ENCODE results near the gene TMEM87B. TPM values are rescaled to one million over a fixed set of nuclear protein-coding genes. Genes with fewer than 3 reads are reported as not detected.
"Not testable (repeated sequence)": the region's sequence is repeated elsewhere in the genome, so short reads cannot be mapped to it uniquely, and the experiment has no call there.

Gene TMEM87B
- total RNA-seq, 2 experiments from 2014 or later: 23.8 to 24.0 TPM

- ChIA-PET POLR2A (no interaction called here), CTCF (interaction anchor here (1.6 kb wide), 1 partner anchor 34 kb away, joined by 4 read pairs; no protein-coding TSS in a partner anchor)
- Mint-ChIP-seq H3K4me1 (peaks cover 7% of the 10 kb centered on the region), H3K27me3 (no peaks in the 10 kb centered on the region), H3K36me3 (ENCODE audit: low read depth) (peaks cover 80% of the 10 kb centered on the region), H3K27ac (no peak overlapping the region), H3K4me3 (no peak overlapping the region), H3K9me3 (no peaks in the 10 kb centered on the region)
- no peak for DNase-seq
Observed at GRCh38 chr2:112087346-112088020, 32.4 kb downstream of the TMEM87B start.

GRCh38 chr2:112089375-112089774, 34.3 kb downstream of the TMEM87B start:
- POLR2A ChIA-PET: no interaction called here
- no peak overlapping the region for H3K27ac Mint-ChIP-seq
- H3K4me3 Mint-ChIP-seq: no peak overlapping the region
- no peaks in the 10 kb centered on the region for H3K27me3 Mint-ChIP-seq
- H3K4me1 Mint-ChIP-seq: peaks cover 11% of the 10 kb centered on the region
- H3K36me3 Mint-ChIP-seq (ENCODE audit: low read depth): peaks cover 67% of the 10 kb centered on the region
- DNase-seq: no peak
- CTCF ChIA-PET: no interaction called here
- no peaks in the 10 kb centered on the region for H3K9me3 Mint-ChIP-seq

- H3K27me3 Mint-ChIP-seq: no peaks in the 10 kb centered on the region
- H3K36me3 Mint-ChIP-seq (ENCODE audit: low read depth): peaks cover 48% of the 10 kb centered on the region
- CTCF ChIA-PET: no interaction called here
- H3K9me3 Mint-ChIP-seq: no peaks in the 10 kb centered on the region
- H3K4me1 Mint-ChIP-seq: peaks cover 17% of the 10 kb centered on the region
- no peak overlapping the region for H3K27ac Mint-ChIP-seq
- no peak overlapping the region for H3K4me3 Mint-ChIP-seq
- no peak for DNase-seq
- POLR2A ChIA-PET: interaction anchor here (1.2 kb wide), 1 partner anchor 8 kb away, joined by 3 read pairs; no protein-coding TSS in a partner anchor
Observed at GRCh38 chr2:112092286-112093041, 37.4 kb downstream of the TMEM87B start.

- POLR2A ChIA-PET: interaction anchor here (1.2 kb wide), 1 partner anchor 9 kb away, joined by 3 read pairs; no protein-coding TSS in a partner anchor
- Mint-ChIP-seq H3K27me3 (no peaks in the 10 kb centered on the region), H3K4me3 (no peak overlapping the region), H3K9me3 (no peaks in the 10 kb centered on the region), H3K36me3 (ENCODE audit: low read depth) (peaks cover 47% of the 10 kb centered on the region), H3K27ac (no peak overlapping the region), H3K4me1 (peaks cover 17% of the 10 kb centered on the region)
- CTCF ChIA-PET: no interaction called here
- no peak for DNase-seq
Observed at GRCh38 chr2:112093216-112093615, 38.1 kb downstream of the TMEM87B start.

- Mint-ChIP-seq H3K36me3 (ENCODE audit: low read depth) (peaks cover 42% of the 10 kb centered on the region), H3K4me1 (peaks cover 17% of the 10 kb centered on the region), H3K27ac (no peak overlapping the region), H3K4me3 (no peak overlapping the region), H3K27me3 (no peaks in the 10 kb centered on the region), H3K9me3 (no peaks in the 10 kb centered on the region)
- ChIA-PET POLR2A (no interaction called here), CTCF (no interaction called here)
- DNase-seq: no peak
Observed at GRCh38 chr2:112095681-112096080, 40.6 kb downstream of the TMEM87B start.

DNA sequence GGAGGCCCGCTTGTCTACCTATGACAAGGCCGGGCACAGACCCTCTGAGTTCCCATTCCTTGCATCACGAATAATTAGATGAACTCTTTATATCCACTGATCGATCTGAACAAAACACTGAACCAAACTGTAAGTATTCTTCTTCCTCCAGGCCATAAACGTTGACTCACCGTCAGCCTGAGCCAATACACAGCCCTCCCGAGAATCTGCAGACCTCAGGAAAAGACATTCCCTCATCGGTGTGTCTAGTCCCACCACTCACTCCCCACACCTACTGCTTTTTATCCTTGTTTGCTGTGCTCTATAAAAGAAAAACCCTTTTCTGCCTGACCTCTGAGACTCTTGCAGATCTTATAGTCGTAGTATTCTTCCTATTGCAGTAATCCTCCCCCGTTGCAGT, 41.0 kb downstream of the TMEM87B start:
- Mint-ChIP-seq H3K4me3 (no peak overlapping the region), H3K27me3 (no peaks in the 10 kb centered on the region), H3K27ac (no peak overlapping the region), H3K9me3 (no peaks in the 10 kb centered on the region), H3K4me1 (peaks cover 17% of the 10 kb centered on the region), H3K36me3 (ENCODE audit: low read depth) (peaks cover 40% of the 10 kb centered on the region)
- POLR2A ChIA-PET: no interaction called here
- DNase-seq: no peak
- CTCF ChIA-PET: no interaction called here

GRCh38 chr2:112108178-112108832, 53.2 kb downstream of the TMEM87B start:
- POLR2A ChIA-PET: no interaction called here
- Mint-ChIP-seq H3K9me3 (peaks cover 24% of the 10 kb centered on the region), H3K4me3 (no peak overlapping the region), H3K27me3 (no peaks in the 10 kb centered on the region), H3K27ac (no peak overlapping the region), H3K36me3 (ENCODE audit: low read depth) (peaks cover 74% of the 10 kb centered on the region), H3K4me1 (no peaks in the 10 kb centered on the region)
- CTCF ChIA-PET: interaction anchor here (1.0 kb wide), 1 partner anchor 11 kb away, joined by 4 read pairs; no protein-coding TSS in a partner anchor
- no peak for DNase-seq

DNA sequence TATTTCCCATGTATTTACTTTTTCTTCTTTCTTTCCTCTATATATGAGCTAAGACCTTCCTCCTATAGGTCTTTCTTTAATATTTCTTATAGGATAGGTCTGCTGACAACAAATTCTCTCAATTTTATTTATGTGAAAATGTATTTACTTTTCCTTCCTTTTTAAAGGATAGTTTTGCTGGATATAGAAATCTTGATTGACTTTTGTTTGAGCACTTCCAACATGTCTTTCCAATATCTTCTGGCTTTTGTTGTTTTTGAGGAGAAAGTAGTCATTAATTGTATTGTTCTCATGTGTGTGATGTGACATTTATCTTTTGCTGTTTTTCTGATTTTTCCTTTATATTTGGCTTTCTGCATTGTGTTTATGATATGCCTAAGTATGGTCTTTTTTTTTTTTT, 54.2 kb downstream of the TMEM87B start:
- peaks cover 73% of the 10 kb centered on the region for H3K36me3 Mint-ChIP-seq (ENCODE audit: low read depth)
- POLR2A ChIA-PET: no interaction called here
- no peak for DNase-seq
- no peaks in the 10 kb centered on the region for H3K4me1 Mint-ChIP-seq
- CTCF ChIA-PET: interaction anchor here (0.6 kb wide), 1 partner anchor 16 kb away, joined by 3 read pairs; no protein-coding TSS in a partner anchor
- H3K27ac Mint-ChIP-seq: no peak overlapping the region
- H3K4me3 Mint-ChIP-seq: no peak overlapping the region
- H3K9me3 Mint-ChIP-seq: peaks cover 24% of the 10 kb centered on the region
- no peaks in the 10 kb centered on the region for H3K27me3 Mint-ChIP-seq

GRCh38 chr2:112110966-112111365, 55.9 kb downstream of the TMEM87B start:
- Mint-ChIP-seq H3K36me3 (ENCODE audit: low read depth) (peaks cover 70% of the 10 kb centered on the region), H3K9me3 (peaks cover 24% of the 10 kb centered on the region), H3K27me3 (no peaks in the 10 kb centered on the region), H3K4me1 (no peaks in the 10 kb centered on the region), H3K4me3 (no peak overlapping the region), H3K27ac (no peak overlapping the region)
- ChIA-PET CTCF (interaction anchor here (1.4 kb wide), 1 partner anchor 11 kb away, joined by 4 read pairs; no protein-coding TSS in a partner anchor), POLR2A (no interaction called here)
- DNase-seq: no peak

GRCh38 chr2:112113354-112113753, 58.3 kb downstream of the TMEM87B start:
- H3K27ac Mint-ChIP-seq, H3K27me3 Mint-ChIP-seq, H3K4me3 Mint-ChIP-seq, H3K4me1 Mint-ChIP-seq, DNase-seq, CTCF ChIA-PET, POLR2A ChIA-PET: not testable (repeated sequence)
- H3K9me3 Mint-ChIP-seq: peaks cover 22% of the 10 kb centered on the region
- peaks cover 65% of the 10 kb centered on the region for H3K36me3 Mint-ChIP-seq (ENCODE audit: low read depth)

DNA sequence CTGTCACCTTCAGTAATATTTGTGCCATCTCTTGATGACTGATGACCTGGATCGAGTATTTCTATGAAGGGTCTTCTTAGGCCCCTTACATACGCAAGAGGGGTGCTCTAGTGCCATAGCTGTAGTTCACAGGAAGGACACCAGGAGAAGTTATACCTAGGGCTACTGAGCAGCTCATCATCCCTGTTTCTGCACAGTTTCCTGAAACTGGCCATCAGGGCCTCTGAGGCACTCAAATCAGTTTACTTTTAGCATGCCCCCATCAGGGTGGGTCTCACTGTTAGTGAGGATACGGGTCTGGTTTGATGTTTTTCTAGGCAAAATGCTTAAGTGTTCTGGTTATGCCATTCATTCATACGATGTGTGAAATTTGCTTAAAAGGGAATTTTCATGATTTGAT, 63.1 kb downstream of the TMEM87B start:
- H3K36me3 Mint-ChIP-seq (ENCODE audit: low read depth): peaks cover 18% of the 10 kb centered on the region
- no peak overlapping the region for H3K4me3 Mint-ChIP-seq
- no peaks in the 10 kb centered on the region for H3K4me1 Mint-ChIP-seq
- H3K9me3 Mint-ChIP-seq: no peaks in the 10 kb centered on the region
- CTCF ChIA-PET: interaction anchor here (1.0 kb wide), 1 partner anchor 9 kb away, joined by 3 read pairs; no protein-coding TSS in a partner anchor
- no peak overlapping the region for H3K27ac Mint-ChIP-seq
- H3K27me3 Mint-ChIP-seq: no peaks in the 10 kb centered on the region
- DNase-seq: no peak
- POLR2A ChIA-PET: no interaction called here

GRCh38 chr2:112121682-112122254, 66.7 kb downstream of the TMEM87B start:
- POLR2A ChIA-PET: interaction anchor here (1.1 to 1.8 kb wide), 2 partner anchors 34 to 60 kb away, joined by 5 to 6 read pairs; no protein-coding TSS in a partner anchor
- Mint-ChIP-seq H3K27me3 (no peaks in the 10 kb centered on the region), H3K27ac (no peak overlapping the region), H3K36me3 (ENCODE audit: low read depth) (peaks cover 19% of the 10 kb centered on the region), H3K4me1 (no peaks in the 10 kb centered on the region), H3K4me3 (no peak overlapping the region), H3K9me3 (no peaks in the 10 kb centered on the region)
- DNase-seq: peak; percentile 40
- CTCF ChIA-PET: interaction anchor here (0.9 to 2.5 kb wide), 13 partner anchors 10 to 312 kb away, joined by 3 to 9 read pairs (median 4); partner anchors contain the start of gene RGPD8

- Mint-ChIP-seq H3K27ac (no peak overlapping the region), H3K9me3 (peaks cover 13% of the 10 kb centered on the region), H3K27me3 (no peaks in the 10 kb centered on the region), H3K4me1 (peaks cover 6% of the 10 kb centered on the region), H3K36me3 (ENCODE audit: low read depth) (no peaks in the 10 kb centered on the region), H3K4me3 (no peak overlapping the region)
- no peak for DNase-seq
- ChIA-PET POLR2A (no interaction called here), CTCF (no interaction called here)
Observed at GRCh38 chr2:112129060-112129459, 74.0 kb downstream of the TMEM87B start.

Data from activated CD4-positive, alpha-beta memory T cell treated with anti-CD3 and anti-CD28 coated beads, Interleukin-2, amount 10 ng/mL, durations not matched to agents 7 days and 5 days (primary cell).